PC-3 (cell line): ENCODE results near the gene SPACA6. TPM values are rescaled to one million over a fixed set of nuclear protein-coding genes. Genes with fewer than 3 reads are reported as not detected.

Source experiments
- ATAC-seq: fragments of 200-7000 bp; cut with Tn5 transposase; 2 replicates; pipeline ENCODE4 v1.9.1; 2020; ENCODE audit warnings: mild to moderate bottlenecking, moderate library complexity
- BruUV-seq: library from RNA; stranded (reverse); fragments of 400-500 nt; replicated peaks from 2 replicates; lab custom pipeline; 2021; lab: Mats Ljungman, UMichigan
- CTCF ChIA-PET: fragments of 300-600 bp; sonication (Branson Sonifier 250); formaldehyde crosslinking; loops from one replicate; lab custom pipeline; 2022; ENCODE audit warnings: antibody characterized with exemption; lab: Charles Lee
- POLR2A ChIA-PET: fragments of 300-600 bp; sonication (Branson Sonifier 250); formaldehyde crosslinking; loops from one replicate; lab custom pipeline; 2022; ENCODE audit warnings: antibody characterized with exemption; ENCODE audit not compliant: unreplicated experiment; lab: Charles Lee
- DNase-seq: peaks from one replicate; pipeline ENCODE4 v3.0.0-alpha.2; 2015
- H2AFZ ChIP-seq: fragments of 300-600 bp; sonication (generic); 2 replicates; pipeline ENCODE4 v1.6.0; 2016; ENCODE audit warnings: antibody characterized with exemption, low read length
- H3F3A ChIP-seq: fragments of 300-600 bp; sonication (generic); one replicate; pipeline ENCODE4 v1.6.0; 2017; ENCODE audit warnings: antibody characterized with exemption, low read length, control low read depth, mild to moderate bottlenecking; ENCODE audit not compliant: unreplicated experiment
- H3K27ac ChIP-seq: fragments of 300-600 bp; sonication (generic); 2 replicates; pipeline ENCODE4 v1.5.1; 2016; ENCODE audit warnings: mild to moderate bottlenecking, low read length
- H3K27me3 ChIP-seq: fragments of 300-600 bp; sonication (generic); 2 replicates; pipeline ENCODE4 v1.6.1; 2016; ENCODE audit warnings: low read length, mixed read lengths
- H3K36me3 ChIP-seq: fragments of 300-600 bp; sonication (generic); 2 replicates; pipeline ENCODE4 v1.6.1; 2016; ENCODE audit warnings: low read depth, mixed run types, low read length, mixed read lengths
- H3K4me1 ChIP-seq: fragments of 300-600 bp; sonication (generic); 2 replicates; pipeline ENCODE4 v1.5.1; 2016; ENCODE audit warnings: low read length; ENCODE audit not compliant: insufficient read depth
- H3K4me2 ChIP-seq: fragments of 300-600 bp; sonication (generic); 2 replicates; pipeline ENCODE4 v1.6.0; 2016; ENCODE audit warnings: low read length
- H3K4me3 ChIP-seq: fragments of 300-600 bp; sonication (generic); 2 replicates; pipeline ENCODE4 v1.5.1; 2016; ENCODE audit warnings: mild to moderate bottlenecking, low read length, mixed read lengths
- H3K79me2 ChIP-seq: fragments of 300-600 bp; sonication (generic); 2 replicates; pipeline ENCODE4 v1.6.1; 2017; ENCODE audit warnings: low read length, mixed read lengths
- H3K9ac ChIP-seq: fragments of 300-600 bp; sonication (generic); 2 replicates; pipeline ENCODE4 v1.6.0; 2016; ENCODE audit warnings: mild to moderate bottlenecking, low read length
- H3K9me2 ChIP-seq: fragments of 300-600 bp; sonication (generic); replicated peaks from 2 replicates; pipeline ENCODE4 v1.6.1; 2016; ENCODE audit warnings: mixed run types, low read length, mixed read lengths
- H3K9me3 ChIP-seq: fragments of 300-600 bp; sonication (generic); 2 replicates; pipeline ENCODE4 v1.6.1; 2016; ENCODE audit warnings: low read length, mixed read lengths
- H4K20me1 ChIP-seq: fragments of 300-600 bp; sonication (generic); 2 replicates; pipeline ENCODE4 v1.6.1; 2016; ENCODE audit warnings: low read length, mixed read lengths
- CTCF ChIP-seq: fragments of 300-600 bp; sonication (generic); conservative IDR thresholded peaks from 2 replicates; pipeline ENCODE4 v1.5.1; 2017; ENCODE audit warnings: antibody characterized with exemption, low read depth, mild to moderate bottlenecking, low read length
- EZH2 ChIP-seq: fragments of 300-600 bp; sonication (generic); IDR thresholded peaks from one replicate; pipeline ENCODE4 v1.6.1; 2017; ENCODE audit warnings: antibody characterized with exemption, mild to moderate bottlenecking, low read length; ENCODE audit not compliant: unreplicated experiment
- EZH2phosphoT487 ChIP-seq: fragments of 300-600 bp; sonication (generic); IDR thresholded peaks from 2 replicates; pipeline ENCODE4 v1.6.1; 2018; ENCODE audit warnings: mild to moderate bottlenecking, antibody characterized with exemption, low read length, borderline replicate concordance
- intact Hi-C: fragments of 100-400 bp; cut with micrococcal nuclease; formaldehyde crosslinking; loops from 2 replicates; pipeline ENCODE4 v1.9.0; 2023
- total RNA-seq: library from RNA; depleted of rRNA; stranded (reverse); fragments of >200 nt; gene quantifications from 2 replicates; pipeline ENCODE4 v1.2.3, GENCODE V29; 2014

SPACA6 gene
- total RNA-seq, 1 experiment from 2014 or later, result 10.1 TPM

- peak overlapping the region; percentile 74 for H3K9ac ChIP-seq
- H2AFZ ChIP-seq, result peak overlapping the region; percentile 66; the same call in 1 of the 2 replicates
- ChIA-PET CTCF (no interaction called here), POLR2A (no interaction called here)
- TSS peak; percentile 35 for BruUV-seq
- no peak for ATAC-seq
- H3K9me3 ChIP-seq, result no peaks in the 10 kb centered on the region
- peaks cover 19% of the 10 kb centered on the region for H3K36me3 ChIP-seq
- H3K27me3 ChIP-seq, result no peaks in the 10 kb centered on the region
- peaks cover 84% of the 10 kb centered on the region for H3K79me2 ChIP-seq
- intact Hi-C loops, result no loop called here
- no peak for DNase-seq
- H3K4me1 ChIP-seq, result peaks cover 42% of the 10 kb centered on the region
- H4K20me1 ChIP-seq, result peaks cover 27% of the 10 kb centered on the region
- peak overlapping the region; percentile 76 for H3K4me3 ChIP-seq
- TF ChIP-seq EZH2 (no peak), EZH2phosphoT487 (no peak), CTCF (no peak)
- no peaks in the 10 kb centered on the region for H3F3A ChIP-seq
- peak overlapping the region; percentile 27; the same call in 1 of the 2 replicates for H3K27ac ChIP-seq
- peak overlapping the region; percentile 91 for H3K4me2 ChIP-seq
- no peaks in the 10 kb centered on the region for H3K9me2 ChIP-seq
Observed at GRCh38 chr19:51689751-51690453, 3.2 kb upstream of the SPACA6 start.

- intact Hi-C loops, result no loop called here
- no peak for TF ChIP-seq EZH2phosphoT487
- no peak for TF ChIP-seq EZH2
- TF ChIP-seq CTCF, result no peak
- H3K9me3 ChIP-seq, result no peaks in the 10 kb centered on the region
- ChIA-PET CTCF (no interaction called here), POLR2A (no interaction called here)
- H2AFZ ChIP-seq, result peak overlapping the region; percentile 66
- H3K36me3 ChIP-seq, result peaks cover 26% of the 10 kb centered on the region
- peak overlapping the region; percentile 27 for H3K27ac ChIP-seq
- H3K27me3 ChIP-seq, result no peaks in the 10 kb centered on the region
- peak; percentile 4; the same call in 1 of the 2 replicates for ATAC-seq
- peak overlapping the region; percentile 91 for H3K4me2 ChIP-seq
- H3K9ac ChIP-seq, result peak overlapping the region; percentile 74
- peaks cover 27% of the 10 kb centered on the region for H4K20me1 ChIP-seq
- H3K9me2 ChIP-seq, result no peaks in the 10 kb centered on the region
- BruUV-seq, result no TSS peak
- peaks cover 42% of the 10 kb centered on the region for H3K4me1 ChIP-seq
- DNase-seq, result peak; percentile 68
- peaks cover 89% of the 10 kb centered on the region for H3K79me2 ChIP-seq
- H3F3A ChIP-seq, result no peaks in the 10 kb centered on the region
- H3K4me3 ChIP-seq, result peak overlapping the region; percentile 76
Observed at GRCh38 chr19:51690454-51691073, 2.6 kb upstream of the SPACA6 start.

- Histone ChIP-seq H3F3A (no peaks in the 10 kb centered on the region), H3K27me3 (no peaks in the 10 kb centered on the region), H3K4me2 (peak overlapping the region; percentile 91), H3K9me2 (no peaks in the 10 kb centered on the region), H4K20me1 (peaks cover 27% of the 10 kb centered on the region), H3K4me1 (peaks cover 37% of the 10 kb centered on the region), H3K27ac (no peak overlapping the region), H3K9ac (peak overlapping the region; percentile 74; the same call in 1 of the 2 replicates), H3K9me3 (no peaks in the 10 kb centered on the region), H3K36me3 (peaks cover 31% of the 10 kb centered on the region), H3K4me3 (peak overlapping the region; percentile 76), H3K79me2 (peaks cover 95% of the 10 kb centered on the region), H2AFZ (peak overlapping the region; percentile 51; the same call in 1 of the 2 replicates)
- ChIA-PET CTCF (no interaction called here), POLR2A (no interaction called here)
- TF ChIP-seq EZH2phosphoT487 (no peak), EZH2 (no peak), CTCF (no peak)
- no TSS peak for BruUV-seq
- intact Hi-C loops, result no loop called here
- DNase-seq (no peak), ATAC-seq (no peak)
Observed at GRCh38 chr19:51691074-51691583, 2.0 kb upstream of the SPACA6 start.
